Mucosa of descending colon (tissue), 3 donors: ENCODE data around the gene RALGPS1. TPM values are rescaled to one million over a fixed set of nuclear protein-coding genes. Genes with fewer than 3 reads are reported as not detected.

Experiments
- ATAC-seq: fragments of 200-7000 bp; cut with Tn5 transposase; one replicate; pipeline ENCODE4 v1.9.1; 2020; ENCODE audit warnings: mild to moderate bottlenecking, moderate library complexity
- DNase-seq, 3 donors: peaks; one replicate each; pipeline ENCODE4 v3.0.0-alpha.2; 2020
- H3K36me3 ChIP-seq: fragments of 200-600 bp; one replicate; pipeline ENCODE4 v1.8.0; 2021; ENCODE audit warnings: low read depth, mild to moderate bottlenecking
- H3K4me1 ChIP-seq: fragments of 200-600 bp; one replicate; pipeline ENCODE4 v1.8.0; 2021; ENCODE audit warnings: low read depth, mild to moderate bottlenecking
- H3K4me3 ChIP-seq: fragments of 200-600 bp; one replicate; pipeline ENCODE4 v1.8.0; 2021; ENCODE audit warnings: mild to moderate bottlenecking
- H3K9me3 ChIP-seq: fragments of 200-600 bp; one replicate; pipeline ENCODE4 v1.8.0; 2021; ENCODE audit warnings: mild to moderate bottlenecking
- CTCF ChIP-seq: fragments of 200-600 bp; IDR thresholded peaks from one replicate; pipeline ENCODE4 v1.8.0; 2022; ENCODE audit warnings: antibody characterized with exemption, mild to moderate bottlenecking
- intact Hi-C, 2 donors: fragments of 100-400 bp; cut with DNase I in 1 of 2; cut with micrococcal nuclease in 1 of 2; formaldehyde crosslinking; loops; one replicate each; pipeline versions ENCODE4 v1.11.0 to v1.11.1; 2022; cut with DNase I, micrococcal nuclease
- total RNA-seq, 3 donors: library from RNA; stranded (reverse); fragmentation: NEBNext Ultra II Directional in 2 of 3; extraction: Animal tissue kit (Norgen Biotek cat#: 25700) in 2 of 3; gene quantifications; one replicate each; pipeline versions ENCODE4 v1.2.1 to v1.2.4, GENCODE V29; 2021 to 2023
- donor health status: DM: no; HTN: no; CAD: no; lungs with moderate emphysema.
- donor health status: DM: no; HTN: no; CAD: no.
- donor health status: DM: no; HTN: yes; CAD: no.

RALGPS1 gene
- total RNA-seq, 3 donors from 2014 or later, result 31.3 to 55.4 (median 32.1) TPM

GRCh38 chr9:127088724-127089615, 174.4 kb downstream of the RALGPS1 start:
- Histone ChIP-seq H3K9me3 (no peaks in the 10 kb centered on the region), H3K4me1 (no peaks in the 10 kb centered on the region), H3K4me3 (no peak overlapping the region), H3K36me3 (no peaks in the 10 kb centered on the region)
- ATAC-seq (no peak), DNase-seq (no peak)
- intact Hi-C loops, result no loop called here
- no peak for TF ChIP-seq CTCF

GRCh38 chr9:127089631-127090081, 175.1 kb downstream of the RALGPS1 start:
- Histone ChIP-seq H3K9me3 (no peaks in the 10 kb centered on the region), H3K4me3 (no peak overlapping the region), H3K4me1 (no peaks in the 10 kb centered on the region), H3K36me3 (no peaks in the 10 kb centered on the region)
- no peak for TF ChIP-seq CTCF
- ATAC-seq (no peak), DNase-seq (no peak)
- intact Hi-C loops, result no loop called here

- intact Hi-C loops, result no loop called here
- no peaks in the 10 kb centered on the region for H3K36me3 ChIP-seq
- no peak overlapping the region for H3K4me3 ChIP-seq
- H3K9me3 ChIP-seq, result no peaks in the 10 kb centered on the region
- no peaks in the 10 kb centered on the region for H3K4me1 ChIP-seq
- DNase-seq (no peak), ATAC-seq (no peak)
- TF ChIP-seq CTCF, result no peak
Measured at GRCh38 chr9:127090341-127090985, 175.9 kb downstream of the RALGPS1 start.

GRCh38 chr9:127091526-127091925, 176.9 kb downstream of the RALGPS1 start:
- Histone ChIP-seq H3K9me3 (no peaks in the 10 kb centered on the region), H3K36me3 (no peaks in the 10 kb centered on the region), H3K4me1 (no peaks in the 10 kb centered on the region), H3K4me3 (no peak overlapping the region)
- TF ChIP-seq CTCF, result no peak
- DNase-seq, result no peak
- intact Hi-C loops, result no loop called here
- no peak for ATAC-seq

GRCh38 chr9:127092041-127092608, 177.5 kb downstream of the RALGPS1 start:
- H3K36me3 ChIP-seq, result no peaks in the 10 kb centered on the region
- ATAC-seq (no peak), DNase-seq (no peak)
- intact Hi-C loops, result no loop called here
- TF ChIP-seq CTCF, result no peak
- H3K4me1 ChIP-seq, result no peaks in the 10 kb centered on the region
- no peak overlapping the region for H3K4me3 ChIP-seq
- no peaks in the 10 kb centered on the region for H3K9me3 ChIP-seq
